K562 (cell line): ENCODE data around the gene PI4K2A. TPM values are rescaled to one million over a fixed set of nuclear protein-coding genes. Genes with fewer than 3 reads are reported as not detected.

Source experiments
- ATAC-seq: fragments of 200-7000 bp; cut with Tn5 transposase; 3 replicates; pipeline ENCODE4 v1.9.1; 2020; ENCODE audit warnings: moderate library complexity
- BruUV-seq: library from RNA; stranded (reverse); fragments of 400-500 nt; replicated peaks from 2 replicates; lab custom pipeline; 2021; lab: Mats Ljungman, UMichigan
- CTCF ChIA-PET: fragments of 300-600 bp; formaldehyde crosslinking; extraction: SDS; loops from one replicate; lab custom pipeline; 2021; ENCODE audit warnings: low intra/inter-chr PET ratio; lab: Yijun Ruan, JAX
- POLR2A ChIA-PET: fragments of 300-600, 350-650 bp; sonication (Branson Sonifier 250); formaldehyde crosslinking; extraction: SDS; loops from one replicate; lab custom pipeline; 2021; ENCODE audit warnings: antibody characterized with exemption, inconsistent platforms; lab: Yijun Ruan, JAX
- DNase-seq, 4 experiments: peaks; one replicate each; pipeline versions ENCODE4 v3.0.0 to v3.0.0-alpha.2; 2011 to 2018; ENCODE audit warnings: low spot score in 3 of 4, mixed read lengths in 3 of 4; ENCODE audit errors: extremely low read depth in 1 of 4
- FAIRE-seq: peaks from 2 replicates; lab custom pipeline; 2011; peaks lifted over from hg19 to GRCh38; lab: Jason Lieb, UNC
- H2AFZ ChIP-seq: 2 replicates; pipeline ENCODE4 v1.6.0; 2011; ENCODE audit warnings: low read depth, low read length, control low read depth, inconsistent platforms
- H3K27ac ChIP-seq: fragments of 200-600 bp; 3 replicates; pipeline ENCODE4 v1.8.0; 2011; ENCODE audit warnings: low read depth, mild to moderate bottlenecking, control low read depth, inconsistent platforms, low read length, moderate library complexity, mixed read lengths; ENCODE audit errors: extremely low read depth
- H3K27me3 ChIP-seq, 2 experiments: fragments of 300-600 bp in 1 of 2; 2 replicates in 1 of 2; 3 replicates in 1 of 2; pipeline versions ENCODE4 v1.6.0 to v1.8.0; 2011; ENCODE audit warnings: inconsistent platforms in 2 of 2, low read length in 2 of 2, mild to moderate bottlenecking in 1 of 2, mixed read lengths in 1 of 2, moderate library complexity in 1 of 2; ENCODE audit not compliant: control insufficient read depth in 2 of 2, insufficient read depth in 2 of 2
- H3K36me3 ChIP-seq: fragments of 300-600 bp; 3 replicates; pipeline ENCODE4 v1.8.0; 2011; ENCODE audit warnings: mild to moderate bottlenecking, low read length, inconsistent platforms; ENCODE audit not compliant: control insufficient read depth, insufficient read depth
- H3K4me1 ChIP-seq, 2 experiments: fragments of 200-600 bp in 1 of 2; replicated peaks in 1 of 2; 2 replicates in 1 of 2; 3 replicates in 1 of 2; pipeline versions ENCODE4 v1.5.1 to v1.8.0; 2011; ENCODE audit warnings: inconsistent platforms in 2 of 2, low read length in 2 of 2, mild to moderate bottlenecking in 1 of 2, mixed read lengths in 1 of 2, moderate library complexity in 1 of 2; ENCODE audit not compliant: control insufficient read depth in 2 of 2, insufficient read depth in 2 of 2
- H3K4me2 ChIP-seq: 2 replicates; pipeline ENCODE4 v1.6.1; 2011; ENCODE audit warnings: low read length, control low read depth, inconsistent platforms, mixed read lengths; ENCODE audit not compliant: insufficient read depth
- H3K4me3 ChIP-seq: fragments of 200-600 bp; sonication (generic), shearing (Covaris generic); 2 replicates; pipeline ENCODE4 v1.5.1; 2016; ENCODE audit warnings: control low read depth, inconsistent platforms
- H3K79me2 ChIP-seq: fragments of 200-600 bp; 3 replicates; pipeline ENCODE4 v1.8.0; 2011; ENCODE audit warnings: low read length, inconsistent platforms; ENCODE audit not compliant: control insufficient read depth, insufficient read depth
- H3K9ac ChIP-seq, 2 experiments: 2 replicates each; pipeline versions ENCODE4 v1.6.0 to v1.6.1; 2011; ENCODE audit warnings: low read depth in 2 of 2, low read length in 2 of 2, control low read depth in 1 of 2, inconsistent platforms in 1 of 2, mild to moderate bottlenecking in 1 of 2, mixed read lengths in 1 of 2; ENCODE audit not compliant: insufficient read depth in 1 of 2
- H3K9me1 ChIP-seq: one replicate; pipeline ENCODE4 v1.6.0; 2011; ENCODE audit warnings: inconsistent platforms, mild to moderate bottlenecking, low read length, moderate library complexity; ENCODE audit not compliant: control insufficient read depth, insufficient read depth
- H3K9me3 ChIP-seq: replicated peaks from 2 replicates; pipeline ENCODE4 v1.5.1; 2011; ENCODE audit warnings: low read depth, low read length, inconsistent platforms; ENCODE audit not compliant: control insufficient read depth, insufficient read depth
- H4K20me1 ChIP-seq: replicated peaks from 2 replicates; pipeline ENCODE4 v1.6.1; 2011; ENCODE audit warnings: low read length, inconsistent platforms, mixed read lengths; ENCODE audit not compliant: control insufficient read depth, insufficient read depth
- BRD4 ChIP-seq: fragments of 200-600 bp; sonication (generic); IDR thresholded peaks from 2 replicates; pipeline ENCODE4 v1.6.1; 2017; ENCODE audit warnings: inconsistent platforms
- FOS ChIP-seq: IDR thresholded peaks from 3 replicates; pipeline ENCODE4 v1.6.1; 2011; ENCODE audit not compliant: insufficient read length; ENCODE audit errors: extremely low read depth
- FOXP4 ChIP-seq: sonication (generic); formaldehyde crosslinking; IDR thresholded peaks from 2 replicates; pipeline ENCODE4 v1.8.0; 2022; ENCODE audit warnings: mild to moderate bottlenecking, missing genetic modification reagents, borderline replicate concordance
- GABPB1 ChIP-seq: sonication (generic); formaldehyde crosslinking; IDR thresholded peaks from 2 replicates; pipeline ENCODE4 v1.8.0; 2022; ENCODE audit warnings: mild to moderate bottlenecking, missing genetic modification reagents
- HDAC6 ChIP-seq: IDR thresholded peaks from 2 replicates; pipeline ENCODE4 v1.6.1; 2012; ENCODE audit warnings: low read depth, mild to moderate bottlenecking, control low read depth, inconsistent platforms, low read length, moderate library complexity
- MYNN ChIP-seq, 2 experiments: sonication (generic); formaldehyde crosslinking in 1 of 2; IDR thresholded peaks; 2 replicates each; pipeline versions ENCODE4 v1.5.0 to v1.6.1; 2016 to 2020; ENCODE audit warnings: antibody characterized with exemption in 1 of 2, missing genetic modification reagents in 1 of 2
- PHF20 ChIP-seq: fragments of 450-650 bp; IDR thresholded peaks from 2 replicates; pipeline ENCODE4 v1.6.1; 2018; ENCODE audit not compliant: partially characterized antibody
- POLR2AphosphoS5 ChIP-seq: IDR thresholded peaks from 2 replicates; pipeline ENCODE4 v1.6.1; 2011; ENCODE audit warnings: mild to moderate bottlenecking, low read depth, low read length, moderate library complexity; ENCODE audit not compliant: control insufficient read depth, insufficient read depth
- PRDM10 ChIP-seq: fragments of 450-650 bp; IDR thresholded peaks from 2 replicates; pipeline ENCODE4 v1.6.1; 2018; ENCODE audit not compliant: partially characterized antibody
- PTRF ChIP-seq: fragments of 450-650 bp; IDR thresholded peaks from 2 replicates; pipeline ENCODE4 v1.6.1; 2016; ENCODE audit warnings: mild to moderate bottlenecking, missing genetic modification characterization, missing compliant biosample characterization
- PYGO2 ChIP-seq: fragments of 450-650 bp; IDR thresholded peaks from 2 replicates; pipeline ENCODE4 v1.6.1; 2016; ENCODE audit warnings: mild to moderate bottlenecking, missing genetic modification characterization, moderate library complexity, missing compliant biosample characterization
- SIN3B ChIP-seq: fragments of 450-650 bp; IDR thresholded peaks from 2 replicates; pipeline ENCODE4 v1.6.1; 2017; ENCODE audit warnings: low read depth, mild to moderate bottlenecking, moderate library complexity
- ZNF197 ChIP-seq: fragments of 200-800 bp; sonication (Bioruptor generic); IDR thresholded peaks from 2 replicates; pipeline ENCODE4 v1.6.1; 2016; ENCODE audit warnings: low read depth, missing genetic modification characterization, missing compliant biosample characterization
- ZNF316 ChIP-seq: fragments of 450-650 bp; IDR thresholded peaks from 2 replicates; pipeline ENCODE4 v1.6.1; 2016
- ZNF436 ChIP-seq: fragments of 250-450, 450-650 bp; sonication (Bioruptor Pico); formaldehyde crosslinking; IDR thresholded peaks from 2 replicates; pipeline ENCODE4 v1.7.0; 2020; ENCODE audit warnings: mild to moderate bottlenecking
- WGBS: fragments of 100-300 bp; shearing (Covaris generic); methylation state at CpG from one replicate; pipeline ENCODE4 v1.1.6; 2016; ENCODE audit warnings: low coverage, mixed read lengths; ENCODE audit not compliant: insufficient coverage; ENCODE audit errors: missing lambda C conversion rate; 5-methylcytosine and 5-hydroxymethylcytosine counted together
- in situ Hi-C: fragments of 300-500 bp; cut with MboI; formaldehyde crosslinking; loops from 4 replicates; pipeline ENCODE4 v1.15.0; 2018; ENCODE audit warnings: inconsistent platforms, mixed read lengths
- intact Hi-C: fragments of 100-400 bp; cut with micrococcal nuclease; formaldehyde crosslinking; loops from 2 replicates; pipeline ENCODE4 v1.14.2; 2022
- polyA plus RNA-seq, 8 experiments: library from polyadenylated mRNA; depleted of rRNA in 4 of 8; stranded (reverse) in 5 of 8; unstranded in 3 of 8; fragments of >200 nt; fragmentation: Nextera tagmentation in 2 of 8; fragmentation: Illumina TruSeq in 1 of 8; extraction: Ambion mirVana in 2 of 8; extraction: Trizol in 1 of 8; gene quantifications; 2 replicates each; pipeline versions ENCODE4 v1.2.1 to v1.2.3, GENCODE V29; 2011 to 2014; ENCODE audit warnings: inconsistent platforms in 1 of 8, missing spikeins in 1 of 8
- total RNA-seq, 7 experiments: library from RNA; depleted of rRNA in 6 of 7; stranded (reverse); fragments of >200 nt in 6 of 7; fragmentation: Illumina TruSeq in 2 of 7; extraction: Trizol in 2 of 7; gene quantifications; 2 replicates each; pipeline versions ENCODE4 v1.2.1 to v1.2.3, GENCODE V29; 2011 to 2021; ENCODE audit warnings: low replicate concordance in 1 of 7

The PI4K2A gene
- total and polyA plus RNA-seq, 9 of the 15 experiments (the other 6 are each of a cell fraction or from before 2014, with no cell fraction given): 4.4 to 28.4 (median 16.5) TPM

GRCh38 chr10:97632949-97633884, 7.3 kb upstream of the PI4K2A start, which contains the start of gene MORN4:
Gene MORN4, minus strand, starts transcription at chr10:97633500. Its CDS starts 13,847 bp downstream, at chr10:97619653.
- WGBS: 0% methylated on average over 26 of the region's 62 CpGs
- Histone ChIP-seq H3K27me3 (no peaks in the 10 kb centered on the region), H3K36me3 (peaks cover 5% of the 10 kb centered on the region; the same call in 1 of the 3 replicates), H3K4me2 (peak within 1 kb of the TSS; percentile 91), H3K9me3 (no peaks in the 10 kb centered on the region), H3K4me3 (peak within 1 kb of the TSS; percentile 72), H3K27ac (peak within 1 kb of the TSS; percentile 58), H4K20me1 (no peaks in the 10 kb centered on the region), H3K9me1 (no peaks in the 10 kb centered on the region), H3K79me2 (peaks cover 27% of the 10 kb centered on the region), H3K4me1 (peaks cover 2 to 12% of the 10 kb centered on the region in 2 experiments; a peak in 4 of 5 replicates), H2AFZ (peak within 1 kb of the TSS; percentile 99), H3K9ac (peak within 1 kb of the TSS; percentile 72 to 95)
- FAIRE-seq (peak; percentile 76), ATAC-seq (peak; percentile 97), DNase-seq (peak; percentile 77 to 93 (median 85))
- no TSS peak for BruUV-seq
- in situ Hi-C loops: no loop called here
- CTCF ChIA-PET: no interaction called here
- POLR2A ChIA-PET: interaction anchor here (0.6 kb wide), 1 partner anchor 165 kb away, joined by 4 read pairs; no protein-coding TSS in a partner anchor
- intact Hi-C loops: no loop called here
- TF ChIP-seq SIN3B: peak; percentile 44; the same call in 1 of the 2 replicates
- no peak for TF ChIP-seq ZNF436 (CRISPR knock-in tag)
- peak; percentile 89 for TF ChIP-seq FOS
- TF ChIP-seq ZNF316: no peak
- 0 out of 2 replicates have a peak, but pooled peaks have one; percentile 24 for TF ChIP-seq ZNF197 (CRISPR knock-in tag)
- no peak for TF ChIP-seq PTRF (tag)
- no peak for TF ChIP-seq MYNN (IDR thresholded peaks at IDR 0.05)
- no peak for TF ChIP-seq MYNN (CRISPR knock-in tag; IDR thresholded peaks at IDR 0.05)
- no peak for TF ChIP-seq PHF20
- no peak for TF ChIP-seq PYGO2 (tag)
- no peak for TF ChIP-seq HDAC6
- 0 out of 2 replicates have a peak, but pooled peaks have one; percentile 29 for TF ChIP-seq FOXP4
- TF ChIP-seq POLR2AphosphoS5: no peak
- TF ChIP-seq BRD4: no peak
- peak; percentile 95 for TF ChIP-seq PRDM10
- TF ChIP-seq GABPB1 (CRISPR knock-in tag): 0 out of 2 replicates have a peak, but pooled peaks have one; percentile 29
